ENCODE results near the gene KDM3A. TPM values are rescaled to one million over a fixed set of nuclear protein-coding genes. Genes with fewer than 3 reads are reported as not detected.

KDM3A gene
- total RNA-seq, 1 donor from 2014 or later = 63.9 TPM

GRCh38 chr2:86396291-86396785 lies 44.8 kb upstream of the KDM3A start:
- peak; percentile 15 for DNase-seq (ENCODE audit: low spot score)
- Mint-ChIP-seq H3K4me3 (ENCODE audit: unreplicated experiment) (no peak overlapping the region), H3K27me3 (ENCODE audit: unreplicated experiment) (peaks cover 2% of the 10 kb centered on the region), H3K9me3 (ENCODE audit: unreplicated experiment) (no peaks in the 10 kb centered on the region), H3K27ac (ENCODE audit: unreplicated experiment) (no peak overlapping the region), H3K4me1 (ENCODE audit: unreplicated experiment) (no peaks in the 10 kb centered on the region), H3K36me3 (ENCODE audit: low read depth, unreplicated experiment) (no peaks in the 10 kb centered on the region)
- TF ChIP-seq, protein P1, sequence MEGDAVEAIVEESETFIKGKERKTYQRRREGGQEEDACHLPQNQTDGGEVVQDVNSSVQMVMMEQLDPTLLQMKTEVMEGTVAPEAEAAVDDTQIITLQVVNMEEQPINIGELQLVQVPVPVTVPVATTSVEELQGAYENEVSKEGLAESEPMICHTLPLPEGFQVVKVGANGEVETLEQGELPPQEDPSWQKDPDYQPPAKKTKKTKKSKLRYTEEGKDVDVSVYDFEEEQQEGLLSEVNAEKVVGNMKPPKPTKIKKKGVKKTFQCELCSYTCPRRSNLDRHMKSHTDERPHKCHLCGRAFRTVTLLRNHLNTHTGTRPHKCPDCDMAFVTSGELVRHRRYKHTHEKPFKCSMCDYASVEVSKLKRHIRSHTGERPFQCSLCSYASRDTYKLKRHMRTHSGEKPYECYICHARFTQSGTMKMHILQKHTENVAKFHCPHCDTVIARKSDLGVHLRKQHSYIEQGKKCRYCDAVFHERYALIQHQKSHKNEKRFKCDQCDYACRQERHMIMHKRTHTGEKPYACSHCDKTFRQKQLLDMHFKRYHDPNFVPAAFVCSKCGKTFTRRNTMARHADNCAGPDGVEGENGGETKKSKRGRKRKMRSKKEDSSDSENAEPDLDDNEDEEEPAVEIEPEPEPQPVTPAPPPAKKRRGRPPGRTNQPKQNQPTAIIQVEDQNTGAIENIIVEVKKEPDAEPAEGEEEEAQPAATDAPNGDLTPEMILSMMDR (IDR thresholded peaks at IDR 0.05; ENCODE audit: unreplicated experiment) = no peak

- Mint-ChIP-seq H3K4me1 (ENCODE audit: unreplicated experiment) (no peaks in the 10 kb centered on the region), H3K9me3 (ENCODE audit: unreplicated experiment) (no peaks in the 10 kb centered on the region), H3K36me3 (ENCODE audit: low read depth, unreplicated experiment) (no peaks in the 10 kb centered on the region), H3K4me3 (ENCODE audit: unreplicated experiment) (no peak overlapping the region), H3K27ac (ENCODE audit: unreplicated experiment) (no peak overlapping the region), H3K27me3 (ENCODE audit: unreplicated experiment) (peaks cover 2% of the 10 kb centered on the region)
- no peak for DNase-seq (ENCODE audit: low spot score)
- TF ChIP-seq, protein P1 (IDR thresholded peaks at IDR 0.05; ENCODE audit: unreplicated experiment) = no peak
These were observed 43.2 kb upstream of the KDM3A start for GRCh38 chr2:86397986-86398385.

GRCh38 chr2:86398500-86399474 lies 42.4 kb upstream of the KDM3A start:
- Mint-ChIP-seq H3K4me1 (ENCODE audit: unreplicated experiment) (no peaks in the 10 kb centered on the region), H3K27me3 (ENCODE audit: unreplicated experiment) (peaks cover 2% of the 10 kb centered on the region), H3K36me3 (ENCODE audit: low read depth, unreplicated experiment) (no peaks in the 10 kb centered on the region), H3K9me3 (ENCODE audit: unreplicated experiment) (no peaks in the 10 kb centered on the region), H3K4me3 (ENCODE audit: unreplicated experiment) (no peak overlapping the region), H3K27ac (ENCODE audit: unreplicated experiment) (no peak overlapping the region)
- TF ChIP-seq, protein P1 (IDR thresholded peaks at IDR 0.05; ENCODE audit: unreplicated experiment) = no peak
- DNase-seq (ENCODE audit: low spot score) = no peak

DNA sequence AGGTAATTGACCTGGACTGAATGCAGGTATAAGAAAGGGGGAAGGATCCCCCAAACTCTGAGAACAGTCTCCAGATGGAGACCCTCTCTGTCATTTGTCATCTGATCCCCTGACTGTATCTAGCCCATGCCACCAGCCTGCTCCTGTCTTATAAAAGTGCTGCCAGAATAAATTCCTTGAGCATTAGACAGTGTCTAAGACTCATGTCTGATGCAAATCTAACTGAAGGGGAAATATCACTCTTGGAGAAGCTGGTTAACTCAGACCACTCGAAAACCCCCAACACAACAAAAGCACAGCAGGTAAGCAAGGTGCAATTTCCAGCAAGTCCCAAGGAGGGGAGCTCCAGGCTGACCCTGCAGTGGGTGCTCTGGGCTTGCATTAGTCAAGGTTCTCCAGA lies 40.9 kb upstream of the KDM3A start:
- Mint-ChIP-seq H3K4me1 (ENCODE audit: unreplicated experiment) (no peaks in the 10 kb centered on the region), H3K4me3 (ENCODE audit: unreplicated experiment) (no peak overlapping the region), H3K36me3 (ENCODE audit: low read depth, unreplicated experiment) (no peaks in the 10 kb centered on the region), H3K27ac (ENCODE audit: unreplicated experiment) (no peak overlapping the region), H3K9me3 (ENCODE audit: unreplicated experiment) (no peaks in the 10 kb centered on the region), H3K27me3 (ENCODE audit: unreplicated experiment) (peaks cover 2% of the 10 kb centered on the region)
- DNase-seq (ENCODE audit: low spot score) = no peak
- TF ChIP-seq, protein P1 (IDR thresholded peaks at IDR 0.05; ENCODE audit: unreplicated experiment) = no peak

- TF ChIP-seq, protein P1 (IDR thresholded peaks at IDR 0.05; ENCODE audit: unreplicated experiment) = no peak
- H3K4me3 Mint-ChIP-seq (ENCODE audit: unreplicated experiment) = no peak overlapping the region
- peaks cover 11% of the 10 kb centered on the region for H3K4me1 Mint-ChIP-seq (ENCODE audit: unreplicated experiment)
- no peak for DNase-seq (ENCODE audit: low spot score)
- no peak overlapping the region for H3K27ac Mint-ChIP-seq (ENCODE audit: unreplicated experiment)
- H3K9me3 Mint-ChIP-seq (ENCODE audit: unreplicated experiment) = peaks cover 4% of the 10 kb centered on the region
- no peaks in the 10 kb centered on the region for H3K36me3 Mint-ChIP-seq (ENCODE audit: low read depth, unreplicated experiment)
- H3K27me3 Mint-ChIP-seq (ENCODE audit: unreplicated experiment) = peaks cover 4% of the 10 kb centered on the region
These were observed 30.6 kb upstream of the KDM3A start for GRCh38 chr2:86410581-86410980.
